ENCODE data around the gene TUBB3. TPM values are rescaled to one million over a fixed set of nuclear protein-coding genes. Genes with fewer than 3 reads are reported as not detected.

The TUBB3 gene
- total and polyA plus RNA-seq, 2 donors (not counting 1 experiment from before 2014, with no cell fraction given): 0.34 to 4.4 TPM

- POLR2A ChIA-PET: interaction anchor here (1.4 kb wide), 1 partner anchor 8 kb away, joined by 5 read pairs; no protein-coding TSS in a partner anchor
- peak within 1 kb of the TSS; percentile 81 for H3K4me3 Mint-ChIP-seq
- peaks cover 24% of the 10 kb centered on the region for H3K27me3 Mint-ChIP-seq
- Histone ChIP-seq H3K4me2 (replicated peaks; ENCODE audit: low read depth, low read length, poor library complexity, severe bottlenecking) (peak within 1 kb of the TSS; percentile 94), H2AFZ (ENCODE audit: insufficient read depth, low read depth, low read length, poor library complexity, severe bottlenecking) (peak within 1 kb of the TSS; percentile 60), H3K4me1 (ENCODE audit: control insufficient read depth in 2 of 2, insufficient read depth in 2 of 2, low read length in 2 of 2) (peaks cover 42 to 45% of the 10 kb centered on the region in 2 donors), H3K9ac (ENCODE audit: low read length) (peak within 1 kb of the TSS; percentile 63), H4K20me1 (ENCODE audit: control insufficient read depth, insufficient read depth, low read length, poor library complexity, severe bottlenecking) (peaks cover 3% of the 10 kb centered on the region), H3K79me2 (ENCODE audit: control insufficient read depth, insufficient read depth, low read length) (no peaks in the 10 kb centered on the region), H3K9me3 (ENCODE audit: control extremely low read depth in 1 of 3, control insufficient read depth in 2 of 3, insufficient read depth in 1 of 3, low read length in 2 of 3) (peaks cover 0 to 21% (median 0%) of the 10 kb centered on the region in 3 donors), H3K36me3 (replicated peaks in 1 of 2; ENCODE audit: control extremely low read depth in 1 of 2, control insufficient read depth in 1 of 2, extremely low read depth in 1 of 2, insufficient read depth in 2 of 2, low read length in 1 of 2) (no peaks in the 10 kb centered on the region), H3K4me3 (ENCODE audit: control extremely low read depth in 1 of 5, extremely low read depth in 1 of 5, insufficient read depth in 1 of 5, low read depth in 2 of 5, low read length in 4 of 5) (peak within 1 kb of the TSS; percentile 8 to 59 (median 46)), H3K27ac (ENCODE audit: low read length in 2 of 2) (no peak within 1 kb of the TSS), H3K27me3 (replicated peaks in 1 of 4; ENCODE audit: control extremely low read depth in 1 of 4, control insufficient read depth in 3 of 4, insufficient read depth in 4 of 4, low read length in 3 of 4) (peaks cover 0 to 49% (median 22%) of the 10 kb centered on the region in 4 experiments)
- H3K9me3 Mint-ChIP-seq (ENCODE audit: insufficient read depth): no peaks in the 10 kb centered on the region
- CTCF ChIA-PET: interaction anchor here (0.9 to 1.5 kb wide), 6 partner anchors 9 to 218 kb away, joined by 3 to 5 read pairs (median 3); no protein-coding TSS in a partner anchor
- DNase-seq (peak; percentile 60), ATAC-seq (ENCODE audit: low read depth) (peak; percentile 28)
- H3K27ac Mint-ChIP-seq: peak within 1 kb of the TSS; percentile 61
- WGBS (ENCODE audit: insufficient coverage): 8% methylated on average over 23 of the region's 23 CpGs
- TF ChIP-seq CTCF (IDR thresholded peaks at IDR 0.05) (peak; percentile 66), EZH2 (IDR thresholded peaks at IDR 0.05; ENCODE audit: borderline replicate concordance, insufficient read depth, low read depth, low read length, poor library complexity, severe bottlenecking) (no peak)
- intact Hi-C loops (cut with micrococcal nuclease): loop anchor here (2.0 kb wide), 2 partner anchors 34 to 54 kb away; no protein-coding TSS in a partner anchor
- H3K4me1 Mint-ChIP-seq: peaks cover 36% of the 10 kb centered on the region
These were observed 4.4 kb upstream of the TUBB3 start, which contains the start of gene MC1R for GRCh38 chr16:89918453-89919347. TSS of gene MC1R (plus strand) at chr16:89918862. CDS start at chr16:89919259, 397 bp downstream.

Measured in B cell (primary cell).